MV-4-11 (cell line): ENCODE measurements around the gene TMEM91.

Source experiments
- DNase-seq: peaks from one replicate; lab custom pipeline; 2025; lab: John Stamatoyannopoulos, UW

The TMEM91 gene

DNA sequence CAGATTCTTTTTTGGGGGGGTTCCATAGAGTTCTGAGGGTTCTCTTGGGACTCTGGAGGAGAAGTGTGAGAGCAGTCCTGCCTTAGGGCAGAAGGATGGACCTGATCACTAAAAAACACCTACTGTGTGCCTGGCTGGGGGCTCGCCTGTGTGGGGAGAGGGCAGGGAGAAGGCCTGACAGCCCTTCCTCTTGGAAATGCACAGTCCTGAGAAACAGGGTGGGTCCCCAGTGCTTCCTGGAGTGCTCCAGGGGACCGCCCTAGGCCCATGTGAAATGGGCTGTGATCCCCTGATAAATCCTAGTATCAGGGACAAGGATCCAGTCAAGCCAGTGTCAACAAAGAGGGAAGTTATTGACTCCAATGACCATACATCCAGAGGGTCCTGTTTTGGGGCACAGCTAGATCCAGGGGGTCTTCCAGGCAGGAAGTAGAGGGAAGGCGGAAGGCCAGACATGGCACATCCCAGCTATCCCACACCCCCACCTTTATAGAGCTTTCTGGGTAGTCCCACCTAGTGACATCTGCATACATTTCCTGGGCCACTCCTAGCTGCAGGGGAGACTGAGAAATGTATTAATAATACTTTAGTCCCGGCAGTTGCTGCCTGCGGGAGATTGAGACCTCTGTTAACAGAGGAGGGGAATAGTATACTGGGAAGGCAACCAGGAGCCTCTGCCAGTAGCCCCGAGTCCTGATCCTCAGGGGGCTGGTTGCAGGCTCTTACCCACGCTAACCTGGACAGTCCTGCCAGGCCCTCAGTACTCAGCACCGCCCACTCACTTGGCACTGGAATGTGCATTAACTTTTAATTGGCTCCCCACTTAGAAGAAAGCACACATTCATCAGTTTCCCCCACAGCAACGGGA lies 35.0 kb downstream of the TMEM91 start:
- no peak for DNase-seq

DNA sequence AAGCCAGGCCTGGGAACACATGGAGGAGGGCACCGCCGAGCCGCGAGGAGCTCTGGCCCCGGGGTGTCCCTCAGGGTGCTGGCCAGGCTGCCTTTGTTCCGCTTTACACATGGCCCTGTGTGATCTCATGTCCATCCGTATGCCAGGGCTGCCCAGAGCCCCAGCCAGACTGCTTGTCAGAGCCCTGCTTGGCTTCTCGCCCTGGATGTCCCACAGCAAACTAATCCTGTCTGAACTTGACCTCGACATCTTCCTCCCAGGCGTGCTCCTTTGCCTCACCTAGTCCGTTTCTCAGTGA lies 35.6 kb downstream of the TMEM91 start:
- DNase-seq, result no peak

DNA sequence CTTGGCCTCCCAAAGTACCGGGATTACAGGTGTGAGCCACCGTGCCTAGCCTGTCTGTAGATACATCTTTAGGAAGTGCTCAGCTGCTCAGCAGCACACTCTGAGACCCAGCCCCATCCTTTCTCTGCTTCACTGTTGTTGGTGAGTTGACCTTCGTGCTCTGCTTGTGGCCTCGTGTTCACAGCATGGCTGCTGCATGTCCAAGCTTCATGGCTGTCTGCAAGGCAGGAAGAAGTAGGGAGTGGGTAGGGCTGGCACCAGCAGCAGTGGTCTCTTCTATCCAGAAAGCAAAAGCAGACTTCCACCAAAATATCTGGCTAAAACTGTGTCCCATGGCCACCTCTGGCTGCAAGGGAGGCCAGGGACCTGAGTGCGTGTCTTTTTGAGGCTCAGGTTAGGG lies 36.6 kb downstream of the TMEM91 start:
- DNase-seq, result no peak

DNA sequence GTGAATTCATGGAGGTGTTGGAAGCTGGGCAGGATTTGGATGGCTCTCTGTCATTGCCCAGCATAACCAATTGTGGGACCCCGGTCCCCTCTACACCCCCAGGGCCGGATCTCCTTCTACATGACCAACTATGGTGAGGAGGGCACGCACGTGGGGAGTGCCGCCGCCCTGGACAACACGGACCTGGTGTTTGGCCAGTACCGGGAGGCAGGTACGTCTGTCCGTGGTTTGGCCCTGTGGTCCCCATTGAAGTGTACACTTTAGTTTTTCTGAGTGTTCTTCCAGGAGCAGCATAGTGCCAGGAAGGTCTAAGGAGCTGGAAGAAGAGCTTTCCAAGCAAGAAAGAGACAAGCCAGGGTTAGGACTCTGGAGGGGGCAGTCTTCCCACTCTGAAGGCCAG lies 37.6 kb downstream of the TMEM91 start:
- no peak for DNase-seq

DNA sequence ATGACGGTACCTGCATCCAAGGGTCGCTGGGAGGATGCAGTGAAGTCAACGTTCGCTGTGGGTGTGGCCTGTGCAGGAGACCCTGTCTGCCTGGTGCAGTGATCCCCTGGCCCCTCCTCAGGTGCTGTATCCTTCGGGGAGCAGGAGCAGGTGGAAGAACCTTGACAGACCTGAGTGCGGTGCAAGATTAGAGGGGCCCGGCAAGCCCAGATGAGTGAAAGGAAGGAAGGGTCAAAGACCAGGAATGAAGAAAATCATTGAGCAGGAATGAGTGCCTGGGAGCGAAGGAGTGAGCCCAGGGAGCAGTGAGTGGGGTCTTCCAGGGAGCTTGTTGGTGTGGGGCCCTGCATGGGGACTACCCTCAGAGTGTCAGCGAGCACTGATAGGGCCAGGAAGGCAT lies 38.1 kb downstream of the TMEM91 start:
- no peak for DNase-seq

DNA sequence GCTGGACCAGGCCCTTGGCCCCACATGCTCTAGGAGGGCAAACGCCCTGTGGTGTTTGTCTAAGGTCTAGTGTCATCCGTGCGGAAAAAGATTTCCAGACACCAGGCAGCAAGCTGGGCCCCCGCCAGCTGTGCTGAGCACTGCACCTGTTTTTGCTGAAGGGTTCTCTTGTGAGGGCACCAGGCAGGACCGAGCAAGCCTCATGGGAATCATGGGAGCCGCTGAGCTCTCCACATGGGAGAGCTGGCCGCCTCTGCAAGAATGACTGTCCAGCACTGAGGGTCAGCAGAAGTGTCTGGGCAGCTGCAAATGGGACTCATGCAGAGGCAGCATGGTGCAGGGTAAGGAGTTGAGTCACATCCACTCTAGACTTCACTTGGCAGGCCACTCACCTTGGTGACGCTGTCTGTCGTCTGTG lies 38.8 kb downstream of the TMEM91 start:
- no peak for DNase-seq

DNA sequence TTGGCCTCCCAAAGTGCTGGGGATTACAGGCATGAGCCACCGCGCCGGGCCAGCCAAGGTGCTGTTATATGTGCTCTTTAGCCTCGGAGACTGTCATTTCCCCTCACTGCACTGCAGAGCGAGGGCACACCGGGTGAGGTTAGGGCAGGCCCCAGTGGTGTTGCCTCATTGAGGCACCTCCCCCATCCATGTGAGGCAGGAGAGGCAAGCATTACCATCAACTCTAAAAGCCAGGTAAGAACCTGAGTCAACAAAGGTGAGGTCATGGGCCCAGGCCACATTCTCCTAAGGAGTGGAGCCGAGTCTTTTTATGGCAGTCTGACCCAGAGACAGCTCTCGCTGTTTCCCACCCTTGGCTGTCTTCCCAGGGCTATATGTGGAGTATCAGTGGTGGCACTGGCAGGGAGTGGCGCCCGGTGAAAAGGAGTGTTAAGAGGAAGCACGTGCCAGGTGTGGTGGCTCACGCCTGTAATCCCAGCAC lies 39.9 kb downstream of the TMEM91 start:
- DNase-seq, result peak; percentile 60

DNA sequence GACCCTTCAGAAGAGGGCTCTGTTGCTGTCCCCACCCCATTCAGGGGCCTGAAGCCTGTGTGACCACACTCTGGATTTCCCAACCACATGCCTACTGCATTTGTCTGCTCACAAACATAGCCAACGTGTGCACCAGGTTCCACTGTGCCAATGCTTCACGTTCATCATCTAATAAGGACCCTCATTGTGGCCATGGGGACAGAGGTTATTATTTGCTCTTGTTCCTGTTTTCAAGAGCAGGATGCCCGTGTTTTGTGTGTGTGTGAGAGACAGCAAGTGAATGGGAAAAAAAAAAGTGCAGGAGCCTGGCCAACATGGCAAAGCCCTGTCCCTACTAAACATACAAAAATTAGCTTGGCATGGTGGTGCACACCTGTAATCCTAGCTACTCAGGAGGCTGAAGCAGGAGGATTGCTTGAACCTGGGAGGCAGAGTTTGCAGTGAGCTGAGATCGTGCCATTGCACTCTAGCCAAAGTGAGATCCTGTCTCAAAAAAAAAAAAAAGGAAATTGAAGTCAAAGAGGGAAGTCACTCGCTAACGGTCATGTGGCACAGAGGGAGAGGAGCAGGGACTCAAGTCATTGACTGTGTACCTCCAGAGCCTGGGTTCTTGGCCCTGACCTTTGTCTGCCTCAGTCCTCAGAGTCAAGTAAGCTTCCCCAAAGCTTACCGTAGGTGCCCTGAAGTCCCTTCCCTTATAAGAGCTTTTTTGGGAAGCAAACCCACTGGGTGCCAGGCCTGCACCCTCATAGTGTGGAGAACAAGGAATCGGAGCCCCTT lies 44.0 kb downstream of the TMEM91 start:
- peak; percentile 93 for DNase-seq

DNA sequence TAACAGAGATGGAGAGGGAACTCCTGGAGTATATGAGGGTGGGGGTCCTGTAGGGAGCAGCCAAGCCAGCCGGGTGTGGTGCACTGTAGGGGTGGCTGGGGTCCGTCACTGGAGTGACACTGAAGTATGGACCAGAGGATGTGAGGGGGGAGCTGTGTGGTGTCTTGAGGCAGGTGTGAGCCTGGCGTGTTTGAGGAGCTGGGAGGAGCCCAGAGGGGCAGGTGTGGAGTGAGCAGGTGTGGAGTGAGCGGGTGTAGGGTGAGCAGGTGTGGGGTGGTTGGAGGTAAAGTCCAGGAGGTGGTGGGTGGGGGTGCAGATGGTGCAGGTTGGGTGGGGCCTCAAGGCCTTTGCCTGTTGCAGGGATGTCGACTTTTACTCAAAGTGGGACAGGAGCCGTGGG lies 45.0 kb downstream of the TMEM91 start:
- no peak for DNase-seq

DNA sequence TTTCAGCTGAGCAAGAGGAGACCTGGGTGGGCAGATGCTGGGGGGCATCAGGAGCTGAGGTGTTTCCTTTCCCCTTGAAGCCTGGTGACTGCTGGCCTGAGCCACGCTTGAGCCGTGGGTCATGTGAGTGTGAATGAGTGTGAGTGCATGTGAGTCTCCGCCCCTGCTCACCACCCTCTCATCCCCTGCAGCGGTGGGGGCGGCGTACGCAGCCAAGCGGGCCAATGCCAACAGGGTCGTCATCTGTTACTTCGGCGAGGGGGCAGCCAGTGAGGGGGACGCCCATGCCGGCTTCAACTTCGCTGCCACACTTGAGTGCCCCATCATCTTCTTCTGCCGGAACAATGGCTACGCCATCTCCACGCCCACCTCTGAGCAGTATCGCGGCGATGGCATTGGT lies 45.6 kb downstream of the TMEM91 start:
- no peak for DNase-seq

DNA sequence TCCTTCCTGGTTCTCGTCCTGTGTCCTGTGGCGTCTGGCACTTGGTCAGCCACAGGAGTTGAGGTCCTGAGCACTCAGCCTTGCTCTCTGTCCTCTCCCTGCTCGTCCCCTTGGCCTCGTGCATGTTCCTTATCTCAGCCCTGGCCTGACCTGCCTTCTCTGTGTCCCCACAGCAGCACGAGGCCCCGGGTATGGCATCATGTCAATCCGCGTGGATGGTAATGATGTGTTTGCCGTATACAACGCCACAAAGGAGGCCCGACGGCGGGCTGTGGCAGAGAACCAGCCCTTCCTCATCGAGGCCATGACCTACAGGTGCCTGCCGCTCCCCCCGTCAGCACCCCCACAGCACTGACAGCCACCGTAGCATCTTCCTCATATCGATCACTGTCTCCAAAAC lies 46.1 kb downstream of the TMEM91 start:
- no peak for DNase-seq

DNA sequence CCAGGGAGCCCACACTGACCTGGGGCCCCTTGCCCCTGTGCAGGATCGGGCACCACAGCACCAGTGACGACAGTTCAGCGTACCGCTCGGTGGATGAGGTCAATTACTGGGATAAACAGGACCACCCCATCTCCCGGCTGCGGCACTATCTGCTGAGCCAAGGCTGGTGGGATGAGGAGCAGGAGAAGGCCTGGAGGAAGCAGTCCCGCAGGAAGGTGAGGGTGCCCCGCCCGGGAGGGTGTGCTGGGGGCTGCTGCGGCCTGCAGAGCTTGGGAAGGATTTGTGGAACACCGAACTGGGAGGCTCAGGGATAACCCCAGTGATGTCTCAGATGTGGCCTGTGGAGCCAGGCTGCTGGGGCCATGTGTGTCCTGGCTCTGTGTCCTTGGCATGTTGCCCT lies 46.6 kb downstream of the TMEM91 start:
- DNase-seq, result no peak

DNA sequence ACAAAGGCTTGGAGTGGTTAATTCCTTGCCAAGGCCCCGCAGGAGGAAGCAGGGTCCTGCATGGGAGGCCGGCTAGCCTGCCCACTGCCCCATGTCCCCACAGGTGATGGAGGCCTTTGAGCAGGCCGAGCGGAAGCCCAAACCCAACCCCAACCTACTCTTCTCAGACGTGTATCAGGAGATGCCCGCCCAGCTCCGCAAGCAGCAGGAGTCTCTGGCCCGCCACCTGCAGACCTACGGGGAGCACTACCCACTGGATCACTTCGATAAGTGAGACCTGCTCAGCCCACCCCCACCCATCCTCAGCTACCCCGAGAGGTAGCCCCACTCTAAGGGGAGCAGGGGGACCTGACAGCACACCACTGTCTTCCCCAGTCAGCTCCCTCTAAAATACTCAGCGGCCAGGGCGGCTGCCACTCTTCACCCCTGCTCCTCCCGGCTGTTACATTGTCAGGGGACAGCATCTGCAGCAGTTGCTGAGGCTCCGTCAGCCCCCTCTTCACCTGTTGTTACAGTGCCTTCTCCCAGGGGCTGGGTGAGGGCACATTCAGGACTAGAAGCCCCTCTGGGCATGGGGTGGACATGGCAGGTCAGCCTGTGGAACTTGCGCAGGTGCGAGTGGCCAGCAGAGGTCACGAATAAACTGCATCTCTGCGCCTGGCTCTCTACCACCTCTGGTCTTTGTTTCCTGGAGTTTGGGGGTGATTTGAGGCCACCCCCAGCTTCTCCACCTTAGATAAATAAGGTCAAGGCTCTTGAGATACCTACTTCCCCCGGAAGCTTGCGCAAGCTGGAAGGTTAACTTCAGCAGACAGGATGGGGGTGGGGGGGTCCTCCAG lies 48.2 kb downstream of the TMEM91 start:
- peak; percentile 50 for DNase-seq

DNA sequence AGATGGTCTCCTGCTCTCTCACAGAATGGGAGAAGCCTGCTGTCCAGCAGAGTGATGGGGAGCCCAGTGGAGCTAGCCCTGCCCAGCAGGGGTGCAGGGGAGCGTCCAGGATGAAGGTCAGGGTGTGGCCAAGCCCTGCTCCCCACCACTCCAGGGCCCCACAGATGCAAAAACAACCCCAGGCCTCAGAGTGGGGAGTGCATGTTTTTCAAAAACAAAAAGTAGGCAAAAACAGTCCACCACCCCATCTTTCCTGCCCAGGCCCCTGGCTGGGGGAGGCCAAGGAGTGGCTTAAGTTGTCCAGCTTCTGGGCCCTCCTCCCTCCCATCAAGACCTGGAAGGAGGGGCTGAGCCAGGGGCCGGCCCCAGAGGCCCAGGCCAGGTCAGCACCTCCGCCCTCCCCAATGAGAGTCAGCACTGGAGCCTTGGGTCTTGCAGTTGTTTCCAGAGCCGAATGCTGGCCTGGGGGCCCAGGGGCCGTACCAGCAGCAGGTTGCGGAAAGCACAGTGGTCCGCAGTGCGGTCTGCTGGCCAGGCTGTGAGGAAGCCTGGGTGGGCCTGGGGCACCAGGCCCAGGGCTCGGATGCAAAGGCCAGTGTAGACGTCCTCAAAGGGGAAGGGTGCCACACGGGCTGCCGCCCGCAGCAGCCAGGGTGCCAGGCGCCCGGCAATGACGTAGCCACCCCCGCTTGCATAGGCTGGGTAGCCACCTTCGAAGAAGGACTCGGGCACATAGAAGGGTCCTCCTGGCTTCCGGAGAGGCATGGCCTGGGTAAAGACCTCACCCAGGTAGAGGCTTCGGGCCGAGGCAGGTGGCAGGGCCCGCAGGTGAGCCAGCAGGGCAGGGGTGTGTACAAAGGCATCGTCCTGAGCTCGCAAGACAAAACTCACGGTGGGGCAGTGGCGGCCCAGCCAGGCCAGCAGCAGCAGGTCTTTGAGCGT lies 49.1 kb downstream of the TMEM91 start:
- no peak for DNase-seq

DNA sequence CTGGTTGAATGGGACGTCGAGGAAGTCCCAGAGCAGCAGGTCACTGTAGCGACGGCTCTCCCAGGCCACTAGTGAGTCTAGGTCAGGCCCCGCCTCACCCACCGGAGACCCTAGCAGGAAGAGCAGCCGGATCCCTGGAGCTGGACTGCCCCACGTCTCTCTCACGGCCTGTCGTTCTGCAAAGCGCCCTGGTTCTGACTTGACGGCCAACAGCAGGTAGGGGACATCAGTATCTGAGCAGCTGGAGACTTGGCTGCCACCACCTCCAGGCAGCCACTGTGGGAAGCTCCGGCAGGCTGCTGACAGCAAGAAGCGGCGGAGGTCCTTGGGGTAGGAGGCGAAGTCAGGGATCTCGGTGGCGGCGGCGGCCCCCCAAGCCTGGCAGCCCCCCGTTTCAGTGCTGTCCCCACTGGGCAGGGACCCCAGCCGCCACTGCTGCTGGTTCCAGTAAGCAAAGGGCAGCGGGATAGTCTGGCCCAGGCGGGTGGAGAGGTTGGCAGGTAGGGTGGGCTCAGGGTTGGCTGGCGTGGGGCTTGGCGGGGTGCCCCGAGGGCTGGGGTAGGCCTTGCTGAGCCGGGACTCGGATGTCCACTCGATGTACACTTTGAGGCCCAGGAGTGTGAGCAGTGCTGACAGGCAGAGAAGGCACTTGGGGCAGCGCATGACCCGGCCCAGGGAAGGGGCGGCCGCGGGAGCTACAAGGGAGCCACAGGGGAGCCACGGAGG lies 49.9 kb downstream of the TMEM91 start:
- DNase-seq, result no peak

DNA sequence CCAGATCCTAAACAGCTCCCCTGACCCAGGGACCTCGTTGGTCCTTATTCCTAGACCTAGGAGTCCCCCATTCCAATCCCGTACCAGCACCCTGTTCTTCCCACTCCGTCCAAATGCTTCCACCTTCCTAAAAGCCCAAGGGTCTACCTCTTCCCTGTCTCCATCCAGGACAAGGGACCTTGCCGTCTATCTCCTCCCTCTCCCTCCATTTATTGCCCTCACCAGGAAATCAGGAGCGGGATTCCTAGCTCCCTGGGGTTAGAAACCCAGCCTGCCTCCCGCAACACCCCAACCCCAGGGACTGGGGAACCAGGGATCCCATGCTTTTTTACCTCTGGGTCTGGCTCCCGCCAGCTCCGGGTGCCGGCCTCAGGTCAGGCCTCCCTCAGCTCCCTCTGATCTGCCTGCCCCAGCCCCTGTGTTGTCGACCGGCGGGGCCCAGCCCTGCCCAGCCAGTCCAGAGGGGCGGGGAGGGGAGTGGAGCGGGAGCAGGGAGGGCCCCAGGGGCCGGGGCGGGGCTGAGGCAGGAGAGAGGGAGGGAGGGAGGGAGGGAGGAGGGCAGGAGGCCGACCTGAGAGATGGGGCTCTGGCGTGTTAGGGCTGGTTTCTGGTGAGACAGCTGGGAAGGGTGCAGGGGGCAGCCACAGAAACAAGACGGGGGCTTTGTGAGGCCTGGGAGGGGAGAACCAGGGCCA lies 50.8 kb downstream of the TMEM91 start, which contains the start of gene B3GNT8:
TSS of gene B3GNT8 (minus strand) at position 423 of the 695 bp plus-strand sequence. CDS start 596 bp downstream, outside the sequence.
- peak; percentile 42 for DNase-seq

DNA sequence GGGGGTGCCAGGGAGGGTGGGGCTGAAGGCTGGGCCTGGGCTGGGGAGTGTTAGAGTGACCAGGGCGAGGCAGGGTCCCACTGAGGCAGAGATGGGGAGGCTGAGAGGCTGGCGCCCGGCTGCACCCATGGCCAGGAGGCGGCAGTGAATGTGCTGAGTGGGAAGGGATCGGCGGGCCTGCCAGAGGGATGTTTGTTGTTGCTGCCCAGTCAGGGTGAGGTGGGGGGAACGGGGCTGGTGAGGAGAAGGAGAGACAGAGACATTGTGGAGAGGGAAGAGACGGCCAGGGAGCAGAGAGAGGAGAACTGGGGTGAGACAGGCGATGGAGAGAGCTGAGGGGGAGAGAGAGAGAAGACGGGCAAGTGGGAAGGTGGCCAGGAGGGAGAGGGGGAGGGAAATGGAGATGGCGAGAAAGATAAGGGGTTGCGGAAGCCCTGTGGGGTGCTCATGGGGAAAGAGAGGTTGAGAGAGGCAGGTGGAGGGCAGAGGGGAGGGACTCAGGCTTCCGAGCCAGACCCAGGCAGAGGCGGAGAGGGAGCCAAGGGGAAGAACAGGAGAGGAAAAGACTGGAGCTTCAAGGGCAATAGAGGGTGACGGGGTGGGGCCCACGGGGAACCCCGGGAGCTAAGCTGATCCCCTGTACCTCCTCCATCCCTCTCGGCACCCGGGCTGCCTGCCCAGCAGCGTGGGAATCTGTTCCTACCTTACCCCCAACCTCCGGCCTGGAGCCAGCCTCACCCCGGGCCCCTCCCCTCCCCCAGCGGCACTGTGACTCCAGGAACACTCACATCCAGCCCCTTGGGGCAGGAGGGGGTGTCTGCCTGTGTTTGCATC lies 51.5 kb downstream of the TMEM91 start:
- no peak for DNase-seq

DNA sequence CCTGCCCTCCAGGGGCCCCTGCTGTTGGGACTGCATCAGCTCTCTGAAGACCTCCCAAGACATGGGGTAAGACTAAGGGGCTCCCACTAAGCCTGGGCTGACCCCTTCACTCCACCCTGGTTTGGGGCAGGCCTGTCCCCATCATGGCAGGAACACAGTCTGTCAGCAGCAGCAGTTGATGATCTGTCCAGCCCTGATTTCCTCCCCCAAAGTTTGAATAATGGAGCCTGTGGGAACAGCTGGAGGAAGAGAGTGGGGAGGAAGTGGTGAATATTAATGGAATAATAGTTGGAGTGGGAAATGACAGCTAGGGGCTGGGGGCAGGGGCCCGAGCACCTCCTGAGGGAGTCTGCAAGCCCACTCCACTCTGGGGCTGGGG lies 52.1 kb downstream of the TMEM91 start:
- DNase-seq, result no peak

DNA sequence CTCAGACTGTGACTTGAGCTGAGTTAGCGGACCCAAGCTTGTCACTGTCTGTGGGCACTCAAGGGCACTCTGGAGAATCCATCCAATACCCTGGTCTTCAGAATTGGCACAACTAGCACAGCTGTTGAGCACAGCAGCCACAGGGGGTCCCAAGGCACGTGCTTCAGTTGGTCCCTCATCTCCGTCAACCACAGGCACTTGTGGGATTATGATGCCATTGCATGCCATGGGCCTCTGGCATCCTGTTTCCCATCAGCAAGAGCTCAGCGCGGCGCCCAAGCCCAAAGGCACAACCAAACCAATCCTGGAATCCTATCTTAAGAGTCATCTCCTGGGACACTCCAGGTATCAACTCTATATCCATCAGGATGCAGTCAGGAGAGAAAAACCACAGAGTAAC lies 54.6 kb downstream of the TMEM91 start:
- peak; percentile 45 for DNase-seq
